ENCODE results near the gene FITM2.
"Not testable (repeated sequence)": the region's sequence is repeated elsewhere in the genome, so short reads cannot be mapped to it uniquely, and the experiment has no call there.

The FITM2 gene

GRCh38 chr20:44334306-44334705 lies 23.3 kb upstream of the FITM2 start:
- DNase-seq (ENCODE audit: low read depth, low spot score), result no peak

DNA sequence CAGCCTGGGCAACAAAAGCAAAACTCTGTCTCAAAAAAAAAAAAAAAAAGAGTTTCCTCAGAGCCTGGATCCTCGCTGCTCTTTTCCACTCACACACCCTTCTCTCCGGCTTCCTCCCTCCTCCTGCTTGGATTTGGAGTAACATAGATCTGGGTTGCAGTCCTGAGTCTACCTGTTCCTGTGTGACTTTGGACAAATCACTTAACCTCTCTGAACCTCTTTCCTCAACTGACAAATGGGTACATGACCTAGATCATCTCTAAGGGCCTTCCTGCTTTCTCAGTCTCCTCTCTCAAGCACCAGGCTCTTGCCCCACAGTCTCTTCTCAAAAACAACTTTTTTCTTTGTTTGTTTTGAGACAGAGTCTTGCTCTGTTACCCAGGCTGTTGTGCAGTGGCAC lies 20.2 kb upstream of the FITM2 start:
- no peak for DNase-seq (ENCODE audit: low read depth, low spot score)

- DNase-seq (ENCODE audit: low read depth, low spot score), result no peak
Measured at GRCh38 chr20:44328428-44328827, 17.4 kb upstream of the FITM2 start.

DNA sequence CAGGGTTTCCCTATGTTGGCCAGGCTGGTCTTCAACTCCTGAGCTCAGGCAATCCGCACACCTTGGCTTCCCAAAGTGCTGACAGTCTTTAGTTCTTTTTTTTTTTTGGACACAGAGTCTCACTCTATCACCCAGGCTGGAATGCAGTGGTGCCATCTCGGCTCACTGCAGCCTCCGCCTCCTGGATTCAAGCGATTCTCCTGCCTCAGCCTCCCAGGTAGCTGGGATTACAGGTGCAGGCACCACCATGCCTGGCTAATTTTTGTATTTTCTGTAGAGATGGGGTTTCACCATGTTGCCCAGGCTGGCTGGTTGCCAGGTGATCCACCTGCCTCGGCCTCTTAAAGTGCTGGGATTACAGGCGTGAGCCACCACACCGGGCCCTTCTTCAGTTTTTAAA lies 16.7 kb upstream of the FITM2 start:
- DNase-seq (ENCODE audit: low read depth, low spot score), result not testable (repeated sequence)

GRCh38 chr20:44326391-44327159 lies 15.6 kb upstream of the FITM2 start:
- DNase-seq (ENCODE audit: low read depth, low spot score), result no peak

DNA sequence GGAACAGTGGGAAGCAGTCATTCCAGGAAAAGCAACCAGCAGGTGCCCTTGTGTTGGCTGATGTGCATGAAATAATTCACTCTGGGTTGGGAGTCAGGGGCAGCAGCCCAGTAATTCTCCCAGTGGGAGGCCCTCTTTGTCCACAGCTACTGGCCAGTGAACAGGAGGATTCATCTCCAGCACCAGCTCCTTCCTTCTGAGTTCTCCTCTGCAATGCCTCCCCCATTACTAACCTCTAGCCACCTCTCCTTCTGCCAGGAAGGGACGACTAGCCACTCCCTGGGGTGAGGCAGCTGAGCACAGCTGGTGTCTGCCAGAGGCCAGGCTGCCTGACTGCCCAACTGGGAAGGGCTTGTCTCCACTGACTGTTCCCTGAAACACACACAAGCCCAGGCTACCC lies 13.3 kb upstream of the FITM2 start:
- DNase-seq (ENCODE audit: low read depth, low spot score), result no peak

GRCh38 chr20:44319839-44320422 lies 8.9 kb upstream of the FITM2 start:
- DNase-seq (ENCODE audit: low read depth, low spot score), result no peak

GRCh38 chr20:44314870-44315269 lies 3.9 kb upstream of the FITM2 start:
- DNase-seq (ENCODE audit: low read depth, low spot score), result no peak

GRCh38 chr20:44309763-44310663 lies 989 bp downstream of the FITM2 start:
- DNase-seq (ENCODE audit: low read depth, low spot score), result no peak

GRCh38 chr20:44306927-44307326 lies 4.1 kb downstream of the FITM2 start:
- DNase-seq (ENCODE audit: low read depth, low spot score), result no peak

DNA sequence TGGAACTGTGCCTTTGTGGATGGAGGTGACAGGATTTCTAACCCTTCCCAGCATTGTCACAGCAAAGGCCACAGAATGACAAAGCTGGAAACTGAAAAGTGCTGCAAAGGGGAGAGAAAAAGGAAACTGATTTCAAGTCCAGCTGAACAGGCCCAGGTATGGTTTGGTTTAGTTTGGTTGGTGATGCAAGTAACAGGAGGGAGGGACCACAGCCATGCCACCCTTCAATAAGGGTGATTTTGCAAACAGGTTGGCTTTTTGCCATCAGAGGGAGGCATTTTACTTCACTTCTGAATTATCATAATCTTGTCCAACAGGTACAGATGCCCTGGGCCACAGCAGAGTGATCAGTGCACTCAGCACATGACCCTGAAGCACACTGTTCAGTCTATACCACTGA lies 6.6 kb downstream of the FITM2 start:
- DNase-seq (ENCODE audit: low read depth, low spot score), result no peak

GRCh38 chr20:44302736-44303135 lies 8.3 kb downstream of the FITM2 start:
- DNase-seq (ENCODE audit: low read depth, low spot score), result no peak

DNA sequence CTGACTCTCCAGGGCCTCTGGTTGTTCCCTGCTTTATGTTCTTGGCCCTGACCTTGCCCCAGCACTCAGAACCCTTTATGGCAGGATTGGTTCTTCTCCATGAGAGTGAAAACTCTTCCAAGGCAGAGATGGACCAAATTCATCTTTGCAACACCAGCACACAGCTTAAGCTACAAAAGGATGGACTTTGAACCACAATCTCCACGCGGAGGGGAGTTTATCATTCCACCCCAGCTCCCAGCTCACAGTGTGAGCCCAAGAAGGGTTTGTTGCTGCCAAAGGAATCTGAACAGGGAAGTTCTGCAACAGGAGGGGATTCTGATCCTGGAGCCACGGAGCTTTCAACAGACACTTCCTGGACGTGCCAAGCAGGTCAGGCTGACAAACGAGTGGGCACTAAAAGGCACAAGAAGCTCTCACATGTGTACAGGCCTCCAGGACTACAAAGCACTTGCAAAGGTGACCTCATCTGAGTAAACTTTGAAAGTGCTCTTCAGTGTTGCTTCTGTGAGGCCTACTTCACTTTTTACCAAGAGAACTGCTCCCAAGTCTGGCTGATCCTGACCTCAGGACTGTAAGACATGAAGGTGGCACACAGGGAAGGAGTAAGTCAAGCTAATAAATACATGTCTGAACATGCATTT lies 8.9 kb downstream of the FITM2 start:
- DNase-seq (ENCODE audit: low read depth, low spot score), result no peak

DNA sequence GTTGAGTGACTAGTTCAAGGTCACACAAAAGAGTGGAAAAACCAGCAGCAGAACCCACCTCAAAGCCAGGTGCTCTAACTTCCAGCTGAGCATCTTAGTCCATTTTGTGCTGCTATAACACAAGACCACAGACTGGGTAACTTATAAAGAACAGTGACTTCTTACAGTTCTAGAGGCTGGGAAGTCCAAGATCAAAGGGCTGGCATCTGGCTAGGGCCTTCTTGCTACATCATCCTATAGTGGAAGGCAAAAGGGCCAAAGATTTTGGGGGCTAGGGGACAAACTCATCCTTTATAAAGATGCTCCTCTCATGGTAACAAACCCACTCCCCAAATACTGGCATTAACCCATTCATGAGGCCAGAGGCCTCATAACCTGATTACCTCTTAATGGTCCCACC lies 9.7 kb downstream of the FITM2 start:
- DNase-seq (ENCODE audit: low read depth, low spot score), result no peak

DNA sequence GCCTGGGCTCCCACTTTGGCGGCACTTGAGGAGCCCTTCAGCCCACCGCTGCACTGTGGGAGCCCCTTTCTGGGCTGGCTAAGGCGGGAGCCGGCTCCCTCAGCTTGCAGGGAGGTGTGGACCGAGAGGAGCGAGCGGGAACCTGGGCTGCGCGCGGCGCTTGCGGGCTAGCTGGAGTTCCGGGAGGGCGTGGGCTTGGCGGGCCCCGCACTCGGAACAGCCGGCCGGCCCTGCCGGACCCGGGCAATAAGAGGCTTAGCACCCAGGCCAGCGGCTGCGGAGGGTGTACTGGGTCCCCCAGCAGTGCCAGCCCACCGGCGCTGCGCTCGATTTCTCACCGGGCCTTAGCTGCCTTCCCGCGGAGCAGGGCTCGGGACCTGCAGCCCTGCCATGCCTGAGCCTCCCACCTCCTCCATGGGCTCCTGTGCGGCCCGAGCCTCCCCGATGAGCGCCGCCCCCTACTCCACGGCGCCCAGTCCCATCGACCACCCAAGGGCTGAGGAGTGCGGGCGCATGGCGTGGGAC lies 11.9 kb downstream of the FITM2 start:
- not testable (repeated sequence) for DNase-seq (ENCODE audit: low read depth, low spot score)

GRCh38 chr20:44297721-44298120 lies 13.3 kb downstream of the FITM2 start:
- no peak for DNase-seq (ENCODE audit: low read depth, low spot score)

DNA sequence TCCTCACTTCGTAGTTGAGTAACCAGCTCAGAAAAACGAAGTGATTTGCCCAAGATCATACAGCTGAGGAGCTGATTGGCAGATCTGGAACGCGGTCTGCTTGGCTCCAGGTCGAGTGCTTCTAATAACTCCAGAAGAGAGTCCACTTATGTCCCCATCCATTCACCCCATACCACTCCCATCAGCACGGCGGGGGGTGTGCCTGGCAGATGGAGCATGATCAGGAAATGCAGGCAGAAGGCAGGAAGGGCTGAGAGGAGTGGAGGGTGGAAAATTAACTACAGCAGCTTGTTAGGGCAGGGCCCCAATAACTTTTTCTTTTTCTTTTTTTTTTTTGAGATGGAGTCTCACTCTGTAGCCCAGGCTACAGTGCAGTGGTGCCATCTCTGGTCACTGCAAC lies 15.0 kb downstream of the FITM2 start:
- DNase-seq (ENCODE audit: low read depth, low spot score), result no peak

DNA sequence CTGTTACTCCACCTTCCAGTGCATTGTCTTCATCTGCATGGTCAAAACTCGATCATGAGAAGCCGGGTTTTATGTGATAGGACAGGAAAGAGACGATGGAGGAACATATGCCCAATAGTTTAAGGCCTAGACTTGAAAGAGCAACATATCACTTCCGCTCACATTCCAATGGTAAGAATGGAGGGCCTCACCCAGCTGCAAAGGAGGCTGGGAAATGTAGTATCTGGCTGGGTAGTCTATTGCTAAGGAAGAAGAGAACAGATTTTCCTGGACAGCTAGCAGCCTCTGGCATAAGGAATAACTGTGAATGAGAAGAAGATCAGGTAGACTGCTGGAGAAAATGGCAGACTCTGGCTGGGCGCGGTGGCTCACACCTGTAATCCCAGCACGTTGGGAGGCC lies 19.2 kb downstream of the FITM2 start:
- no peak for DNase-seq (ENCODE audit: low read depth, low spot score)

GRCh38 chr20:44288252-44288651 lies 22.8 kb downstream of the FITM2 start:
- DNase-seq (ENCODE audit: low read depth, low spot score), result no peak

DNA sequence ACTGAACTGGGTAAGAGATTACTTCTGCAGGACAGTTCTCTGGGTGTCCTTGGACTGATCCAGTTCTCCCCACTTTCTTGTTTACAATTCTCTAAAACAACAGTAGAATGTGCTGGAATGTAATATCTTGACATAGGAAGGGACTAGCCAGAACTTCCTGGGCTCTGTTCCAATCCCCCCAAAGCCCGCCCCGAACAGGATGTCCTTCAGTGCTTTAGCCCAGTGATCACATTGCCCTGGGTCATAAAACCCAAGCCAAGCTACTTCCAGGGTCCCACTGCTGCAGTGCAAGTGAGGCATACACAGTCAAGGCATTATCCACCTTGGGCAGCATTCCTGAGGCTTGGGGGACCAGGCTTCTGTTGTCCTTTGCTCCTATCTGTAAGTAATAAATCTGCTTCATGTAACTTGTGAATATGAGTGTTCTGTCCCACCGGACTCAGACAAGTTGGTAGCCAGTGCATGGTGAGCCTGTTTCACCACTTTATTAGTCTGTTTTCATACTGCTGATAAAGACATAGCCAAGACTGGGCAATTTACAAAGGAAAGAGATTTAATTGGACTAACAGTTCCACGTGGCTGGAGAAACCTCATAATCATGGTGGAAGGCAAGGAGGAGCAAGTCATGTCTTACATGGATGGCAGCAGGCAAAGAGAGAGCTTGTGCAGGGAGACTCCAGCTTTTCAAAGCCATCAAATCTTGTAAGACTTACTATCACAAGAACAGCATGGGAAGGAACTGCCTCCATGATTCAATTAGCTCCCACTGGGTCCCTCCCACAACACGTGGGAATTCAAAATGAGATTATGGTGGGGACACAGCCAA lies 23.5 kb downstream of the FITM2 start:
- no peak for DNase-seq (ENCODE audit: low read depth, low spot score)

GRCh38 chr20:44284032-44284431 lies 27.0 kb downstream of the FITM2 start:
- no peak for DNase-seq (ENCODE audit: low read depth, low spot score)
